Measurements from ENCODE around the gene SFI1. TPM values are rescaled to one million over a fixed set of nuclear protein-coding genes. Genes with fewer than 3 reads are reported as not detected.

The SFI1 gene
- total RNA-seq, 1 donor from 2014 or later: 20.3 TPM

Small RNA genes lying within 50 kb of the gene (small RNA-seq; reads per million reads assigned to genes)
- not detected for gene AL096701.2 (ENCODE audit: low replicate concordance)
- gene RNU6-28P (ENCODE audit: low replicate concordance): not detected

Other genes with a start within 250 kb of the SFI1 start
- 14.9 TPM for gene PIK3IP1, start 204.0 kb upstream of the SFI1 start, total RNA-seq
- gene PATZ1, start 150.2 kb upstream of the SFI1 start, total RNA-seq: 10.8 TPM
- 66.0 TPM for gene DRG1, start 96.9 kb upstream of the SFI1 start, total RNA-seq
- gene EIF4ENIF1, start 6.7 kb upstream of the SFI1 start, total RNA-seq: 10.5 TPM
- gene PISD, start 165.7 kb downstream of the SFI1 start, total RNA-seq: 15.6 TPM